Measurements from ENCODE around the gene ARHGAP40.

ARHGAP40 gene

DNA sequence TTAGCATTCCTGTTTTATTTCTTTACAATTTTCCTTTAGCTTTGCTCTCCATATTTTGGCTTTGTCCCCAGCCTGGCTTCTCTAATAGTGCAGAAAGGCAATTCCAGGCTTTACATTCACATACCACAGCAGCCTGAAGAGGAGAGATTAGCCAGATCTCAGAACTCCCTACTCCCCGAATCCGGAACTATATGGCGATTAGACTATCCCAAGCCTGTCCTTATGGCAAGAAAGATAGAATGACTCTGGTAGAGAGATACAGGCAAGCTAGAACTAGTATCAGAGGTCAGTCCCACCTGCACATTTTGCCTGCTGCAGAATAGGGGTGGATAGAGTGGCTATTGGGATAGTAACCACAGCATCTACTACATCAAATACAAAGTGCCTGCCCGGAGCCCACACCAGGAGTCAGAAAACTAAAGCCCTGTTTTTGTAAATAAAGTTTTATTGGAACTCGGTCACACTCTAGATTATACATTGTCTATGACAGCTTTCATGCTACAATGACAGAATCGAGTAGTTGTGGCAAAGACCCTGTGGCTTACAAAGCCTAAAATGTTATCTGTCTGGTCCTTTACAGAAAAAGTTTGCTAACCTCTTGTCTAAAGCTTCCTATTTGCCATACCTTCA lies 37.7 kb upstream of the ARHGAP40 start:
- DNase-seq = no peak
- H3K4me3 ChIP-seq (ENCODE audit: low read depth in 1 of 2, low read length in 2 of 2) = no peak overlapping the region
- no peaks in the 10 kb centered on the region for H3K4me1 ChIP-seq (ENCODE audit: insufficient read depth, low read length)
- no peaks in the 10 kb centered on the region for H4K20me1 ChIP-seq (ENCODE audit: insufficient read depth, low read length)
- no peaks in the 10 kb centered on the region for H3K27me3 ChIP-seq (ENCODE audit: insufficient read depth, low read length, poor library complexity)
- H3K9ac ChIP-seq (ENCODE audit: low read depth, low read length) = no peak overlapping the region
- H3K36me3 ChIP-seq (ENCODE audit: insufficient read depth, low read length) = peaks cover 76% of the 10 kb centered on the region
- H3K79me2 ChIP-seq (ENCODE audit: insufficient read depth, low read length) = no peaks in the 10 kb centered on the region
- no peak overlapping the region for H2AFZ ChIP-seq (ENCODE audit: low read depth, low read length)
- ATAC-seq (ENCODE audit: insufficient read depth, low read depth) = no peak
- no peak overlapping the region for H3K4me2 ChIP-seq (ENCODE audit: insufficient read depth, low read length)
- TF ChIP-seq, protein P1, sequence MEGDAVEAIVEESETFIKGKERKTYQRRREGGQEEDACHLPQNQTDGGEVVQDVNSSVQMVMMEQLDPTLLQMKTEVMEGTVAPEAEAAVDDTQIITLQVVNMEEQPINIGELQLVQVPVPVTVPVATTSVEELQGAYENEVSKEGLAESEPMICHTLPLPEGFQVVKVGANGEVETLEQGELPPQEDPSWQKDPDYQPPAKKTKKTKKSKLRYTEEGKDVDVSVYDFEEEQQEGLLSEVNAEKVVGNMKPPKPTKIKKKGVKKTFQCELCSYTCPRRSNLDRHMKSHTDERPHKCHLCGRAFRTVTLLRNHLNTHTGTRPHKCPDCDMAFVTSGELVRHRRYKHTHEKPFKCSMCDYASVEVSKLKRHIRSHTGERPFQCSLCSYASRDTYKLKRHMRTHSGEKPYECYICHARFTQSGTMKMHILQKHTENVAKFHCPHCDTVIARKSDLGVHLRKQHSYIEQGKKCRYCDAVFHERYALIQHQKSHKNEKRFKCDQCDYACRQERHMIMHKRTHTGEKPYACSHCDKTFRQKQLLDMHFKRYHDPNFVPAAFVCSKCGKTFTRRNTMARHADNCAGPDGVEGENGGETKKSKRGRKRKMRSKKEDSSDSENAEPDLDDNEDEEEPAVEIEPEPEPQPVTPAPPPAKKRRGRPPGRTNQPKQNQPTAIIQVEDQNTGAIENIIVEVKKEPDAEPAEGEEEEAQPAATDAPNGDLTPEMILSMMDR (IDR thresholded peaks at IDR 0.05; ENCODE audit: borderline replicate concordance, extremely low read depth, low read length, poor library complexity, severe bottlenecking) = no peak
- TF ChIP-seq EZH2 (IDR thresholded peaks at IDR 0.05; ENCODE audit: borderline replicate concordance, low read depth, low read length, severe bottlenecking) = no peak
- no peaks in the 10 kb centered on the region for H3K9me3 ChIP-seq (ENCODE audit: insufficient read depth, low read length, severe bottlenecking)
- H3K27ac ChIP-seq (ENCODE audit: low read length) = no peak overlapping the region

DNA sequence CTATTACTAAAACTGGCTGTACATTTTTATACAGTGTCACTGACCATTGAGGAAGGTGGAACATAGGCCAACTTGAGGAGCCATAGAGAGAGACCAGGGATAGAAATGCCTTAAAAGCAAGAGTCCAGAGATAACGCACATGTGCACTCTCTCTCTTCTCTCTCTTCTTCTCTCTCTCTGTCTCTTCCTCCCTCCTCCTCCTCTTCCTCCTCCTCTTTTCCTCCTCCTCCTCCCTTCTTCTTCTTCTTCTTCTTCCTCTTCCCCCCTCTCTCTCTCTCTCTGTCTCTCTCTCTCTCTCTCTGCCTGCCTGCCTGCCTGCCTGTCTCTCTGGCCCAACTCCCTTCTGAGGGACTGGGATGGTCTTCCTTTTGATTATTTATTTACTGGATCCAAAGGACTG lies 36.9 kb upstream of the ARHGAP40 start:
- Histone ChIP-seq H2AFZ (ENCODE audit: low read depth, low read length) (no peak overlapping the region), H3K27ac (ENCODE audit: low read length) (no peak overlapping the region), H3K9ac (ENCODE audit: low read depth, low read length) (no peak overlapping the region), H4K20me1 (ENCODE audit: insufficient read depth, low read length) (no peaks in the 10 kb centered on the region), H3K36me3 (ENCODE audit: insufficient read depth, low read length) (peaks cover 76% of the 10 kb centered on the region), H3K4me1 (ENCODE audit: insufficient read depth, low read length) (no peaks in the 10 kb centered on the region), H3K4me2 (ENCODE audit: insufficient read depth, low read length) (no peak overlapping the region), H3K79me2 (ENCODE audit: insufficient read depth, low read length) (no peaks in the 10 kb centered on the region), H3K27me3 (ENCODE audit: insufficient read depth, low read length, poor library complexity) (no peaks in the 10 kb centered on the region), H3K4me3 (ENCODE audit: low read depth in 1 of 2, low read length in 2 of 2) (no peak overlapping the region), H3K9me3 (ENCODE audit: insufficient read depth, low read length, severe bottlenecking) (no peaks in the 10 kb centered on the region)
- DNase-seq (no peak), ATAC-seq (ENCODE audit: insufficient read depth, low read depth) (no peak)
- TF ChIP-seq, protein P1 (IDR thresholded peaks at IDR 0.05; ENCODE audit: borderline replicate concordance, extremely low read depth, low read length, poor library complexity, severe bottlenecking) = no peak
- no peak for TF ChIP-seq EZH2 (IDR thresholded peaks at IDR 0.05; ENCODE audit: borderline replicate concordance, low read depth, low read length, severe bottlenecking)

DNA sequence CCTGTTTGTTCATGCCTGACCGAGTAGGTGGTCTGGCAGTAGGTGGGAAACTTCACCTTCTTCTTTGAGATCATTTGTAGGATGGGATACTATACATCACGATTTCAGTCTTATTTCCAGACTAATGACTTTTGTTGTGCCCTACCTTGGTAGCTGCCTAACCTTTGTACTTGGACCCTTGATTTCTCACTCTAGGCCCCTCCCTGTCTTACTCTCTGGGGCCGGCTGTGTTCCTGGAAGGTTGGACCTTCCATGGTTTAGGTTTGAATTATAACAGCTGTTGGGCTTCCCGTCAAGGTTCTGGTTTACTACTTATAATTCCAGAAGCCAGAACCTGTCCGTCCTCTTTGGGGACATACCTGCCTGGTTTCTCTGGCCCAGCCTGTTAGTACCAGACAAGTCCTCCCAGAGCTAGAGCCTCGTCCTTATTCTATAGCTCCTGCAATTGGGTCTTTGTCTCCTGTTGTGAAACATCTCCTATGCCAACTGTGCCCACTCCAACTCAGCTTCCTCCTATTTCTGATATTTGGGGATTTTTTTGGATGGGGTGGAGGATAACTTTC lies 35.5 kb upstream of the ARHGAP40 start:
- no peak overlapping the region for H3K4me3 ChIP-seq (ENCODE audit: low read depth in 1 of 2, low read length in 2 of 2)
- H4K20me1 ChIP-seq (ENCODE audit: insufficient read depth, low read length) = no peaks in the 10 kb centered on the region
- no peaks in the 10 kb centered on the region for H3K4me1 ChIP-seq (ENCODE audit: insufficient read depth, low read length)
- H3K36me3 ChIP-seq (ENCODE audit: insufficient read depth, low read length) = peaks cover 77% of the 10 kb centered on the region
- no peak overlapping the region for H3K27ac ChIP-seq (ENCODE audit: low read length)
- no peak overlapping the region for H2AFZ ChIP-seq (ENCODE audit: low read depth, low read length)
- ATAC-seq (ENCODE audit: insufficient read depth, low read depth) (no peak), DNase-seq (no peak)
- TF ChIP-seq, protein P1 (IDR thresholded peaks at IDR 0.05; ENCODE audit: borderline replicate concordance, extremely low read depth, low read length, poor library complexity, severe bottlenecking) = no peak
- no peak for TF ChIP-seq EZH2 (IDR thresholded peaks at IDR 0.05; ENCODE audit: borderline replicate concordance, low read depth, low read length, severe bottlenecking)
- H3K9me3 ChIP-seq (ENCODE audit: insufficient read depth, low read length, severe bottlenecking) = no peaks in the 10 kb centered on the region
- H3K9ac ChIP-seq (ENCODE audit: low read depth, low read length) = no peak overlapping the region
- no peak overlapping the region for H3K4me2 ChIP-seq (ENCODE audit: insufficient read depth, low read length)
- H3K79me2 ChIP-seq (ENCODE audit: insufficient read depth, low read length) = no peaks in the 10 kb centered on the region
- no peaks in the 10 kb centered on the region for H3K27me3 ChIP-seq (ENCODE audit: insufficient read depth, low read length, poor library complexity)
